B cell (primary cell): ENCODE data around the gene PAX6. TPM values are rescaled to one million over a fixed set of nuclear protein-coding genes. Genes with fewer than 3 reads are reported as not detected.
A peak's percentile ranks its signal among the peaks of the same experiment; 100 is the strongest.

Experiments
- ATAC-seq: fragments of 200-7000 bp; cut with Tn5 transposase; one replicate; pipeline ENCODE4 v1.10.0; 2021; ENCODE audit warnings: low read depth, mild to moderate bottlenecking, moderate number of reproducible peaks, moderate library complexity
- CTCF ChIA-PET: fragments of 350-600 bp; sonication (Branson Sonifier 250); formaldehyde crosslinking; loops from one replicate; lab custom pipeline; 2021; ENCODE audit warnings: antibody characterized with exemption, inconsistent platforms; lab: Charles Lee
- POLR2A ChIA-PET: fragments of 350-600 bp; sonication (Branson Sonifier 250); formaldehyde crosslinking; loops from one replicate; lab custom pipeline; 2021; ENCODE audit warnings: antibody characterized with exemption; lab: Charles Lee
- DNase-seq: peaks from one replicate; pipeline ENCODE4 v3.0.0; 2013
- H2AFZ ChIP-seq: 2 replicates; pipeline ENCODE4 v1.6.1; 2012; ENCODE audit warnings: mild to moderate bottlenecking, low read depth, low read length; ENCODE audit not compliant: insufficient read depth, poor library complexity, severe bottlenecking
- H3K27ac ChIP-seq, 2 donors: 1 replicate in 1 of 2; 2 replicates in 1 of 2; pipeline ENCODE4 v1.5.1; 2012 to 2013; ENCODE audit warnings: low read length in 2 of 2, mild to moderate bottlenecking in 2 of 2, moderate library complexity in 1 of 2
- H3K27me3 ChIP-seq, 4 experiments: fragments of 200-600 bp in 1 of 4; sonication (generic) in 1 of 4; replicated peaks in 1 of 4; 1 replicate in 2 of 4; 2 replicates in 2 of 4; pipeline versions ENCODE4 v1.6.1 to v1.7.0; 2013 to 2016; ENCODE audit warnings: low read length in 3 of 4, mild to moderate bottlenecking in 2 of 4, mixed read lengths in 1 of 4, moderate library complexity in 1 of 4; ENCODE audit not compliant: insufficient read depth in 4 of 4, control insufficient read depth in 3 of 4; ENCODE audit errors: control extremely low read depth in 1 of 4
- H3K36me3 ChIP-seq, 2 experiments: replicated peaks in 1 of 2; 1 replicate in 1 of 2; 2 replicates in 1 of 2; pipeline versions ENCODE4 v1.6.1 to v1.7.1; 2013; ENCODE audit warnings: low read length in 1 of 2; ENCODE audit not compliant: insufficient read depth in 2 of 2, control insufficient read depth in 1 of 2; ENCODE audit errors: control extremely low read depth in 1 of 2, extremely low read depth in 1 of 2
- H3K4me1 ChIP-seq, 2 donors: fragments of 200-600 bp in 1 of 2; sonication (generic) in 1 of 2; 1 replicate in 1 of 2; 2 replicates in 1 of 2; pipeline versions ENCODE4 v1.5.1 to v1.6.1; 2013 to 2017; ENCODE audit warnings: low read length in 2 of 2; ENCODE audit not compliant: control insufficient read depth in 2 of 2, insufficient read depth in 2 of 2
- H3K4me2 ChIP-seq: replicated peaks from 2 replicates; pipeline ENCODE3; 2012; ENCODE audit warnings: mild to moderate bottlenecking, low read depth, low read length; ENCODE audit not compliant: poor library complexity, severe bottlenecking
- H3K4me3 ChIP-seq, 5 experiments: fragments of 200-600 bp in 1 of 5; sonication (generic) in 1 of 5; 1 replicate in 3 of 5; 2 replicates in 2 of 5; pipeline versions ENCODE4 v1.5.1 to v1.7.0; 2011 to 2016; ENCODE audit warnings: low read length in 4 of 5, mild to moderate bottlenecking in 4 of 5, low read depth in 2 of 5, control low read depth in 1 of 5, moderate library complexity in 1 of 5; ENCODE audit not compliant: insufficient read depth in 1 of 5; ENCODE audit errors: control extremely low read depth in 1 of 5, extremely low read depth in 1 of 5
- H3K79me2 ChIP-seq: fragments of 200-600 bp; sonication (generic); one replicate; pipeline ENCODE4 v1.6.0; 2016; ENCODE audit warnings: low read length; ENCODE audit not compliant: control insufficient read depth, insufficient read depth
- H3K9ac ChIP-seq: fragments of 200-600 bp; sonication (generic); 2 replicates; pipeline ENCODE4 v1.6.1; 2017; ENCODE audit warnings: mild to moderate bottlenecking, low read length, moderate library complexity
- H3K9me3 ChIP-seq, 3 donors: one replicate each; pipeline versions ENCODE4 v1.6.1 to v1.7.1; 2013; ENCODE audit warnings: low read length in 2 of 3; ENCODE audit not compliant: control insufficient read depth in 2 of 3, insufficient read depth in 1 of 3; ENCODE audit errors: control extremely low read depth in 1 of 3
- H4K20me1 ChIP-seq: 2 replicates; pipeline ENCODE4 v1.6.0; 2012; ENCODE audit warnings: mild to moderate bottlenecking, low read length; ENCODE audit not compliant: insufficient read depth, control insufficient read depth, poor library complexity, severe bottlenecking
- H3K27ac Mint-ChIP-seq: one replicate; pipeline ENCODE4 v1.8.0; 2021; ENCODE audit warnings: mixed read lengths
- H3K27me3 Mint-ChIP-seq: one replicate; pipeline ENCODE4 v1.8.0; 2021; ENCODE audit warnings: mixed read lengths
- H3K4me1 Mint-ChIP-seq: one replicate; pipeline ENCODE4 v1.8.0; 2021; ENCODE audit warnings: mixed read lengths
- H3K4me3 Mint-ChIP-seq: one replicate; pipeline ENCODE4 v1.8.0; 2021; ENCODE audit warnings: mixed read lengths
- H3K9me3 Mint-ChIP-seq: one replicate; pipeline ENCODE4 v1.8.0; 2022; ENCODE audit warnings: mixed read lengths; ENCODE audit not compliant: insufficient read depth
- CTCF ChIP-seq: fragments of 200-600 bp; IDR thresholded peaks from one replicate; pipeline ENCODE4 v1.8.0; 2022; ENCODE audit warnings: antibody characterized with exemption, mild to moderate bottlenecking
- EZH2 ChIP-seq: IDR thresholded peaks from 2 replicates; pipeline ENCODE4 v1.6.1; 2012; ENCODE audit warnings: borderline replicate concordance, low read depth, mild to moderate bottlenecking, moderate library complexity, low read length; ENCODE audit not compliant: insufficient read depth, poor library complexity, severe bottlenecking
- WGBS: methylation state at CpG from one replicate; pipeline ENCODE4 v1.1.5; 2013; ENCODE audit warnings: missing lambda C conversion rate; ENCODE audit not compliant: insufficient coverage; 5-methylcytosine and 5-hydroxymethylcytosine counted together
- intact Hi-C: fragments of 100-400 bp; cut with micrococcal nuclease; formaldehyde crosslinking; loops from one replicate; pipeline ENCODE4 v1.10.0; 2022
- polyA plus RNA-seq: library from polyadenylated mRNA; depleted of rRNA; stranded (reverse); fragments of >200 nt; gene quantifications from 2 replicates; pipeline ENCODE4 v1.2.3, GENCODE V29; 2012
- total RNA-seq, 2 donors: library from RNA; stranded (reverse); fragments of 120-200 nt in 1 of 2; gene quantifications; 1 replicate in 1 of 2; 2 replicates in 1 of 2; pipeline versions ENCODE4 v1.2.3 to v1.2.4, GENCODE V29; 2013 to 2022

Gene PAX6
- total and polyA plus RNA-seq, 2 donors (not counting 1 experiment from before 2014, with no cell fraction given), result not detected

- no peak overlapping the region for H3K27ac ChIP-seq
- H4K20me1 ChIP-seq, result no peaks in the 10 kb centered on the region
- Mint-ChIP-seq H3K4me1 (peaks cover 25% of the 10 kb centered on the region), H3K9me3 (peaks cover under 1% of the 10 kb centered on the region), H3K27ac (no peak overlapping the region), H3K27me3 (peaks cover 74% of the 10 kb centered on the region), H3K4me3 (no peak overlapping the region)
- H3K36me3 ChIP-seq, result no peaks in the 10 kb centered on the region
- no peak overlapping the region for H2AFZ ChIP-seq
- H3K4me3 ChIP-seq, result no peak overlapping the region
- no peak for DNase-seq
- TF ChIP-seq CTCF, result no peak
- TF ChIP-seq EZH2, result no peak
- CTCF ChIA-PET, result no interaction called here
- no peak overlapping the region for H3K4me2 ChIP-seq
- POLR2A ChIA-PET, result no interaction called here
- no peak overlapping the region for H3K9ac ChIP-seq
- H3K27me3 ChIP-seq, result peaks cover 2 to 95% (median 87%) of the 10 kb centered on the region in 4 experiments
- 9% methylated on average over 6 of the region's 20 CpGs for WGBS
- H3K9me3 ChIP-seq, result peaks cover 5 to 63% (median 10%) of the 10 kb centered on the region in 3 donors
- H3K4me1 ChIP-seq, result peaks cover 31 to 61% of the 10 kb centered on the region in 2 donors
- intact Hi-C loops, result no loop called here
- ATAC-seq, result no peak
- no peaks in the 10 kb centered on the region for H3K79me2 ChIP-seq
Measured at GRCh38 chr11:31805629-31806185, 5.4 kb downstream of the PAX6 start.

DNA sequence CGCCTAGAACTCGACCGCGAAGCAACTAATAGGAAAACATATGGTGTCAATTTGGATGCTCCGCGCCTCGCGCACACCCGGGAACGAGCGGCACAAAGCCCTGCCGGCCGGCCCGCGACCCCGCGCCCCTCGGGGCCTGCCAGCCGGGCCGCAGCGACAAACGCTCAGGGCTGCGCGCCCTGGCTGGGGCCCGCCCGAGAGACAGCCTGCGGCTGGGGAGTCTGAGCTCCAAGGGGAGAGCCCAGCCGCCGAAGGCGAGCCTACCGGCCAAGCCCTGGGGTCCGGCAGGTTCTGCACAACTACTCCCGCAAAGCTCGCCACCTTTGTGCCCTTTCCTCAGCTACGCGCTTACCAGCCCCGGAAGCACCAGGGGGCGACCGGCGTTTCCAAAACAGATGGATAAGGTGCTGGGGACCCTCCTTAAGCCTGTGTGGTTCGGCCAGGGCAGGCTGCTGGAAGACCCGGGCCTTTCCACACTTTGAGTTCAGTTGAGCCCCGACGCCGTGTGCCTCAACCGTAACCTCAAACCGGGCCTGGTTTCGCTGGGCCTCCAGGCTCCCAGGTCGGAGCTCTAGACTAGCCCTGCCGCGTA is 6.0 kb downstream of the PAX6 start:
- Histone ChIP-seq H4K20me1 (no peaks in the 10 kb centered on the region), H2AFZ (no peak overlapping the region), H3K79me2 (no peaks in the 10 kb centered on the region), H3K4me1 (peaks cover 26 to 56% of the 10 kb centered on the region in 2 donors), H3K9me3 (peaks cover 5 to 64% (median 10%) of the 10 kb centered on the region in 3 donors), H3K4me2 (peak overlapping the region; percentile 10), H3K36me3 (no peaks in the 10 kb centered on the region), H3K4me3 (no peak overlapping the region), H3K9ac (no peak overlapping the region), H3K27ac (no peak overlapping the region), H3K27me3 (peaks cover 2 to 96% (median 88%) of the 10 kb centered on the region in 4 experiments)
- H3K27me3 Mint-ChIP-seq, result peaks cover 77% of the 10 kb centered on the region
- 8% methylated on average over 51 of the region's 51 CpGs for WGBS
- ChIA-PET POLR2A (no interaction called here), CTCF (no interaction called here)
- ATAC-seq (no peak), DNase-seq (peak; percentile 18)
- intact Hi-C loops, result no loop called here
- H3K27ac Mint-ChIP-seq, result no peak overlapping the region
- peak overlapping the region; percentile 59 for H3K4me3 Mint-ChIP-seq
- no peaks in the 10 kb centered on the region for H3K9me3 Mint-ChIP-seq
- H3K4me1 Mint-ChIP-seq, result peaks cover 25% of the 10 kb centered on the region
- no peak for TF ChIP-seq EZH2
- no peak for TF ChIP-seq CTCF
